GM21526 (cell line): ENCODE results near the gene SEC16A.

Experiments
- ATAC-seq: cut with Tn5 transposase; IDR thresholded peaks from one replicate; pipeline ENCODE4 v1.9.1; 2021; ENCODE audit warnings: moderate library complexity; ENCODE audit not compliant: unreplicated experiment, low FRiP score

Gene SEC16A

DNA sequence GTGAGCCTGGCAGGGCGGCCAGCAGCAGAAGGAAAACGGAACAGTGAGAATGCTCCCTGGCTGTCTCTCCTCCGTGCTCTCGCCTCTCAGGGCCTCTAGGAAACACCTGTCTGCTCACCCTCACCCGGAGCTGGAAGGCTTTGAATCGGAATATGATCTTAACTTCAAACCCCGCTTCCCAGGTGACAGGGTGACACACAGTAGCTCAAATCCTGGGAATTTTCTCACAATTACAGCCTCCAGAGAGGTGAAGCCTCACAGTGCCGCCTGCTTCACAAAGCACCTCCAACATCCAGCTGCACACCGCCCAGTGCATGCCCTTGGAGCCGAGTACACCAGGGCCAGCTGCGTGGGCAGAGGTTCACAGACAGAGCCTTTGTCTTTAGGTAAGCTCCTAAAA, 12.5 kb downstream of the SEC16A start:
- ATAC-seq: no peak

- ATAC-seq: no peak
These were observed 15.1 kb downstream of the SEC16A start for GRCh38 chr9:136467766-136468165.

GRCh38 chr9:136466155-136466541, 16.7 kb downstream of the SEC16A start:
- ATAC-seq: no peak

GRCh38 chr9:136465500-136466154, 17.2 kb downstream of the SEC16A start:
- no peak for ATAC-seq

DNA sequence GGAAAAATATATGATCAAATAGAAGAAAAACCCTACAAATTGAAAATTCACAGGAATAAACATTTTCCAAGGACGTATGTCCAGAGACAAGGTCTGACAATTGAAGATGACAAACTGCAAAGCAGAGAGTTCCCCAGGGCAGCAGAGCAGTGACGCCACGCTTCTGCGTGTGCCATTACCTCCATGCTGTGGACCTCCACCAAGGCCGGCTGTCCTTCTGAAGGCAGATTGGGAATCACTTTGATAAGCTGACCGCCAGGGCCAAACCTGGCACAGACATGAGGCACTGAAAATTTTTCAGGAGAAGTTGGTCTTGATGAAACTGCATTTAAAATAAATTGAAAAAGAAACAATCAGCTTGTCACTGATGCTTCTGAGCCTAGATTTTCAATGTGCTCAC, 18.6 kb downstream of the SEC16A start:
- ATAC-seq: no peak

DNA sequence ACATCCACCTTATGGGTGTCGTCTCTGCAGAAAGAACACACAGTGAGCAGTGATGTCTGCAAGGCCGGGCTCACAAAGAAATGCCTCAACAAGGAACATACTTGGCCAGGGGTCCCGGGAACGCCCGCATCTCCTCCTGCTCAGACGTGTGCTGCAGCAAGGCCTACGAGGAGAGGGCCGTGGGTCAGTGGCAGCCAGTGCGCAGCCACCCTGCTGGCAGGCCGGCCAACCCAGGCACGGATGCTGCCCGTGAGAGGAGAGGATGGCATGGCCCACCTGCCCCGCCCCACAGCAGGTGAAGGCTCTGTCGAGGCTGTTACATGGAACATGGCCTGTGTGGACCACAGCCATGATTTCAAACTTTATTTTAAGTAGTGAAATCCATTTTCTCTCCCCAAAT, 19.3 kb downstream of the SEC16A start:
- ATAC-seq: no peak

DNA sequence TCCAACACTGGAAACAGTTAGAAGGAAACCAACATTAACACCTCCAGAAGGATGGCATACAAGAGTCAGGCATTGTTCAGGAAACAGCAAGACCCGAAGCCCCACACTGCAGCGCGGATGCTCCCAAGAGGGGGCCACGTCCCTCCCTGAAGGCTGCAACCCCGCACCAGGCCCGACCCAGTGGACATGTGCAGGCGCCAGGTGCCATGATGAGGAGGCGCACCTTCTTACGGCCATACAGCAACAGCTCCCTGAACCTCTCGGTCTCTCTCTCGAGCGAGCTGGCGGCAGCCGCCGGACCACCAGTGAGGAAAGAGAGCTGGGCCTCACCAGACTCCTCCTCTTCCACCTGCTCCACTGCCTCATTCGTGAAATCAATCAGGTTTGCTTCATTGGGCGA, 20.2 kb downstream of the SEC16A start:
- ATAC-seq: no peak

DNA sequence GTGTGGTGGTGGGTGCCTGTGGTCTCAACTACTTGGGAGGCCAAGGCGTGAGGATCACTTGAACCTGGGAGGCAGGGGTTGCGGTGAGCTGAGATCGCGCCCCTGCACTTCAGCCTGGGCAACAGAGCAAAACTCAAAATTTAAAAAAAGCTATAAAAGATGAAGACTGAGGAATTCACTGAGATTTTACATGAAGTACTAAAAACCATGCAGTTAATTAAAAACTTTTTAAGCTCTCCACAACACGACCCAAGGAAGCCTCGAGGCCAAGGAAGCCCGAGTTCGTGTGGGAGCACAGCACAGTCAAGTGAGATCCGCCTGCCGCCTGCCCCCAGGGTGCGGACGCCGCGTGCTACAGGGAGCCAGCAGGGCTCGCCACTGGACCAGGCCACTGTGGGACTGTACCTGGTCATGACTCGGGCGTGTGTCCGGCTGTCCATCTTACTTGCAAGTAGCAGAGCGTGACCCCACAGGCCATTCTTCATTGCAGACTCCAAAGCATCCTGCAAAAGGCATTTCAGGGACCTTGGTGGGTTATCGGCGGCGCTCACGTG, 22.0 kb downstream of the SEC16A start:
- ATAC-seq: no peak

GRCh38 chr9:136459425-136459824, 23.4 kb downstream of the SEC16A start:
- no peak for ATAC-seq

- no peak for ATAC-seq
These were observed 25.5 kb downstream of the SEC16A start for GRCh38 chr9:136457326-136457725.

DNA sequence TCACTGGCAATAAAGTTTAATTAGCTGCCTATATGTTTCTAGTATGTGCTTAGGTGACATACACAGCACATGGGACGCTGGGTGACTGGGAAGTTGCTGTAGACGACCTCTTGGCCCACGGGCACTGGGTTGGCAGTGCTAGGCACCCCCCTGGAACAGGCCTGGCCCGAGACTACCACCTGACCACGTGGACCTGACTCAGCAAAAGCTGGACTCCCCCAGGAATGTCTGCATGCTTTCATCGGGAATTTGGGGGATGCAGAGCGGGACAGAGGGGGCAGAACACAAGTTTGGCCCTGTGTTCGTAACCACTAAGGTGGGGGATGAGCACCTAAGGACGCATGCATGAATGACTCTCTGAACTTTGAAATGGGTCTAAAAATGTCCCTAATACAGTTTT, 26.6 kb downstream of the SEC16A start:
- no peak for ATAC-seq

DNA sequence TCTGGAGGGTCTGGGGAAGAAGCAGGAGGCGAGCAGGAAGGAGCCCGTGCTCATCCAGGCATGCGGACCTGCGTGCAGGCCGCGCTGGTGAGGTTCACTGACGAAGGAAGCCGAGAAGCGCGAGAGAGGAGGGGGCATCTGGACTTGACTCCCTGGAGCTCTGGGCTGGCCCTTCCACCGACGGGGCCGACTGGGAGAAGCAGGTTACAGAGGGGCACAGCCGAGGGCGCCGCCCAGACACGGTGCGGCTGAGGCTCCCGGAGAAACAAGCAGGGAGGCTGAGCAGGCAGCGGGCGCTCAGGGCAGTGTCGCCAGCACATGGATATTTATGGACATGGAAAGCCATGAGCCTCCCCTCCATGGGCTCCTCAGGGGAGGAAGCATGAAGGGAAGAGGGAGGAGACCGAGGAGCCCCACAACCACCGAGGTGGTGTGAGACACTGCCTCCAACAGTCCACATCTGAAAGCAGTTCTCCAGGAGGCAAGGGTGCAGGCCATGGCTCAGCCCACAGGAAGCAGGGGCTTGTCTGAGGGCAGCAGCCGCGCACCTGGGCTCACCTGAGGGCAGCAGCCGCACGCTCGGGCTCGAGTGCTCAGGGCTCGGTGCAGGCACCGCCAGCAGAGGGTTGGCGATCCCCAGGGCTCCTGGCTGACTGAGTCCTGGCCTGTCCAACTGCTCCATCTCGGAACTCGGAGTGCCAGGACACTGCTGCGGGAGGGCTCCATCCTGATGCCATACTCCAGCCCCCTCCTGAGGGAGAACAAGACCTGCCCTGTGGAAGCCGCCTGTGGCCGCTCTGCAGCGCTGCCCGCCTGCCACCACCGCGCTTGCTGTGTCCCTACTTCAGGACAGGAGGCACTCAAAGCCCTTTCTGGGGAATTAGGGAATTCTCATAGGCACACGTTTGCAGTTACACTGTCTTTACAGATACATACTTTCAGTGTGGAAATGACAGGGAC, 27.5 kb downstream of the SEC16A start:
- ATAC-seq: no peak

DNA sequence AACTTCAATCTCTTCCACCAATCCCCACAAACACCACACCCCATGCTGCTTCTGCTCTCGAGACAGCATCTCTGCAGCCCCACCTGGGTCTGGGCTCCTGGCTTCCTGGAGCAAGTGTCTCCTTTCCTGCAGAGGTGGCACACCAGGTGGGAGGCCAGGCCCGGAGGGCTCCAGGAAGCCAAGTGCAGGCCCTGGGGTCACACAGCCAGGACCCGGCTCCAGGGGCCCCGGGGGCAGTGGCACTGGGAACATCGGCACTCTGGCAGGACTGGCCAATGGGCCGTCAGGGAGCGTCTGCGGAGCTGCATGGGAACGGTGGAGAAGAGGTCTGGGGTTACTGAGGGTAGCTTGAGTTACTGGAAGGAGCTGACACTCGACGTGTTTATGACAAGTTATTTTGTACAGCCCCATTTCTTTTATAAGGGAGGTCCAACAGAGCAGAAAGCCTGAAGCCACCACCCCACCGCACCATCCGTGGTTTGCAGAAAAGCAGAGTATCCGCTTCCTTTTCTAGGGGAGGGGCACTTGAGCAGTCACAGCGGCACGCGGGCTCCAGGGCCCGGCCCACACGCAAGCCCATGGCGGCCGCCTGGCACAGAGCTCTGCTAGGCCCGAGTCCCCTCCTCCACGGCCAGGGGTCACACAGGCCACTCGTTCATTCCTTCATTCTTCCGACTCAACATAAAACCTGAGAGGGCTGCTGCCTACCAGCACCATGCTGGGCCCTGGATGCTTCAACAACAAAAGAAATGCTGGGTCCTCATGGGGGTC, 28.6 kb downstream of the SEC16A start:
- ATAC-seq: no peak

- ATAC-seq: no peak
These were observed 29.5 kb downstream of the SEC16A start for GRCh38 chr9:136453326-136453725.

- no peak for ATAC-seq
These were observed 31.5 kb downstream of the SEC16A start for GRCh38 chr9:136451221-136451877.

- ATAC-seq: no peak
These were observed 34.2 kb downstream of the SEC16A start for GRCh38 chr9:136448655-136449054.

DNA sequence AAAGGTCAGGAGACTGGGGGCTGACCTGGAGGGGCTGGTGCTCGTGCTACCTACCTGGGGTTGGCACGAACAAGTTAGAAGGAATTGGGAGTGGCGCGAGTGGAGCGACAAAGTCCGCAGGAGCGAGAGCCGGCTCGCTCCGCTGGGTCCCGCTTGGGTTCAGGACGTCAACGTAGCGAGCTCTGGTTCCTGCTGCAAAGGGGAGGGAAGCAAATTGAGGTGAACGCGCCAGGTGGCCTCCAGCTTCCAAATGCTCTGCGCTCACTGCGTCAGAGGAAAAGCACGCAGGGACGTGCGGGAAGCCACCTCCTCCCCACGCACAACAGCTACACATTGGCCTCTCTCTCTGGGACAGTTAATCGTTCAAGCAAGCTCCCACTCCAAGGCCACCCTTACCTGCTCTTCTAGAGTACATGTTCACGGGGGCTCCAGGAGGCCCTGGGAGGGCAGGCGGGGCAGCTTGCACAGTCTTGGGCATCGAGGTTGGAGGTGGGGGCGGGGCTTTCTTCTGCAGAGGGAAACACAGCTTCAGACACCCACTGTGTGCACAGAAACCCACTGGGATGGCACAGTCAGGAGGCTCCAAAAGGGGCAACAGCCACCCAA, 35.6 kb downstream of the SEC16A start:
- ATAC-seq: no peak

DNA sequence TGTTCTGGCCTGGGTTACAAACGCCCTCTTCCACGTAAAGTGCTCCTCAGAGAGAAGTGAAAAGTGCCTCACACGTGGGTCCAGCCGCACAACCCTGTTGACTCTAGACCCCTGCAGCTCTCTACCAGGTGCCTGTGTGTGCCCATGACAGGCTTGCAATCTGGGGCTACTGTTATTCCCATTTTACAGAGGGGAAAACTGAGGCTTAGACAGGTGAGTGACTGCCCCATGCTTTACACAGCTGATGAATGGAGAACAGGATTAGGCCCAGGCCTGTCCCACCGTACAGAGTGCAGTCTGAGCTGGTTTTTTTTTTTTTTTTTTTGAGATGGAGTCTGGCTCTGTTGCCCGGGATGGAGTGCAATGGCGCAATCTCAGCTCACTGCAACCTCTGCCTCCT, 37.0 kb downstream of the SEC16A start:
- no peak for ATAC-seq

GRCh38 chr9:136444102-136444501, 38.7 kb downstream of the SEC16A start:
- ATAC-seq: no peak

- ATAC-seq: no peak
These were observed 39.2 kb downstream of the SEC16A start for GRCh38 chr9:136443687-136444086.
